ENCODE measurements around the gene MT1HL1.
"Not testable (repeated sequence)": the region's sequence is repeated elsewhere in the genome, so short reads cannot be mapped to it uniquely, and the experiment has no call there.

MT1HL1 gene

GRCh38 chr1:236989290-236990051, 14.8 kb downstream of the MT1HL1 start:
- H3K4me3 ChIP-seq (ENCODE audit: low read depth, low read length) = no peak overlapping the region
- no peak for DNase-seq (ENCODE audit: low read depth)
- in situ Hi-C loops (cut with HindIII; ENCODE audit: low sequenced_read_pairs) = no loop called here
- TF ChIP-seq CTCF (IDR thresholded peaks at IDR 0.05; ENCODE audit: low read depth, low read length, missing control alignments) = no peak

GRCh38 chr1:236983818-236984217, 20.4 kb downstream of the MT1HL1 start:
- no peak overlapping the region for H3K4me3 ChIP-seq (ENCODE audit: low read depth, low read length)
- in situ Hi-C loops (cut with HindIII; ENCODE audit: low sequenced_read_pairs) = no loop called here
- no peak for DNase-seq (ENCODE audit: low read depth)
- TF ChIP-seq CTCF (IDR thresholded peaks at IDR 0.05; ENCODE audit: low read depth, low read length, missing control alignments) = no peak

GRCh38 chr1:236982380-236982779, 21.9 kb downstream of the MT1HL1 start:
- H3K4me3 ChIP-seq (ENCODE audit: low read depth, low read length) = no peak overlapping the region
- TF ChIP-seq CTCF (IDR thresholded peaks at IDR 0.05; ENCODE audit: low read depth, low read length, missing control alignments) = no peak
- in situ Hi-C loops (cut with HindIII; ENCODE audit: low sequenced_read_pairs) = no loop called here
- DNase-seq (ENCODE audit: low read depth) = no peak

GRCh38 chr1:236981431-236981830, 22.8 kb downstream of the MT1HL1 start:
- H3K4me3 ChIP-seq (ENCODE audit: low read depth, low read length); in situ Hi-C loops (cut with HindIII; ENCODE audit: low sequenced_read_pairs); DNase-seq (ENCODE audit: low read depth): not testable (repeated sequence)

GRCh38 chr1:236980673-236981072, 23.6 kb downstream of the MT1HL1 start:
- DNase-seq (ENCODE audit: low read depth) = no peak
- in situ Hi-C loops (cut with HindIII; ENCODE audit: low sequenced_read_pairs) = no loop called here
- H3K4me3 ChIP-seq (ENCODE audit: low read depth, low read length) = no peak overlapping the region
- no peak for TF ChIP-seq CTCF (IDR thresholded peaks at IDR 0.05; ENCODE audit: low read depth, low read length, missing control alignments)

GRCh38 chr1:236979149-236979900, 24.9 kb downstream of the MT1HL1 start:
- DNase-seq (ENCODE audit: low read depth) = no peak
- no peak for TF ChIP-seq CTCF (IDR thresholded peaks at IDR 0.05; ENCODE audit: low read depth, low read length, missing control alignments)
- in situ Hi-C loops (cut with HindIII; ENCODE audit: low sequenced_read_pairs) = no loop called here
- H3K4me3 ChIP-seq (ENCODE audit: low read depth, low read length) = no peak overlapping the region

GRCh38 chr1:236978740-236979139, 25.5 kb downstream of the MT1HL1 start:
- TF ChIP-seq CTCF (IDR thresholded peaks at IDR 0.05; ENCODE audit: low read depth, low read length, missing control alignments) = no peak
- no peak overlapping the region for H3K4me3 ChIP-seq (ENCODE audit: low read depth, low read length)

More at GRCh38 chr1:236978740-236979139, 25.5 kb downstream of the MT1HL1 start:
- in situ Hi-C loops (cut with HindIII; ENCODE audit: low sequenced_read_pairs) = no loop called here
- no peak for DNase-seq (ENCODE audit: low read depth)
